ENCODE measurements around the gene MPG. TPM values are rescaled to one million over a fixed set of nuclear protein-coding genes. Genes with fewer than 3 reads are reported as not detected.

Gene MPG
- polyA plus RNA-seq, 1 donor (not counting 4 experiments of a cell fraction or from before 2014, with no cell fraction given): 22.7 TPM

DNA sequence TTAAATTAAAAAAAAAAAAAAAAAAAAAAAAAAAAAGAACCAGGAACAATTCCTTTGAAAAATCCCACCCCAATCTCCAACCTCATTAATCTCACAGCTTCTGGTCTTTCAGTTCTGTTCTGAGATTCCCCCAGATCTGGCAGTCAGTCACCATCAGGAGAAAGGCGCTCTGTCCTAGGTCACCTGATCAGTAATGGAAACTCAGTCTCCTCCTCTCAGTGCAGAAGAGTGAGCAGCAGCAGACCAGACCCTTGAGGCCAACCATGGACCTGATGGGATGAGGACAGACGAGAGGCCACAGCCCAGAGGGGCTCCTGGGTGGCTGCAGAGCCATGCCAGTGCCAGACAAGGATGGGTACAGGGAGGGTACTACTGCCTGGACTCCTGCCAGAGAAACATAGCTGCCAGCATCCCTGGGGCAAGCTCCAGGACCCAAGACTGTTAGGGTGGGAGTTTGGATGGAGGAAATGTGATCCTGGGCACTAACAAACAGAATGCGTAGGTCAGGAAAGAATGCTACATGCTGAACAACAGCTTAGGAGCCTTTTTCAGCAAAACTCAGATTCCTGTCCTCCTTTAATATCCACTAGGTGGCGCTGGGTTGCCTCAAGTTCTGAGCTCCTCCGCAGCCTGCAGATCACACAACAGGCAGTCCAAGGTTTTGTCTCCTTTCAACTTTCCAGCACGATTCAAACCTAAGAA lies 28.7 kb downstream of the MPG start:
- no peak overlapping the region for H2AFZ ChIP-seq (ENCODE audit: control insufficient read depth, low read length)
- no peak overlapping the region for H3K4me3 ChIP-seq (ENCODE audit: control insufficient read depth in 2 of 3, extremely low read depth in 1 of 3, insufficient read depth in 2 of 3, low read depth in 1 of 3, low read length in 3 of 3)
- peaks cover 30 to 33% of the 10 kb centered on the region in 2 experiments for H3K36me3 ChIP-seq (ENCODE audit: control insufficient read depth in 2 of 2, extremely low read depth in 1 of 2, insufficient read depth in 2 of 2, low read length in 2 of 2)
- no peaks in the 10 kb centered on the region for H3K27me3 ChIP-seq (ENCODE audit: control insufficient read depth, extremely low read depth, insufficient read depth, low read length)
- DNase-seq (ENCODE audit: low read depth, low spot score) (no peak), FAIRE-seq (peak; percentile 85)
- no peaks in the 10 kb centered on the region for H3K9me3 ChIP-seq (ENCODE audit: control insufficient read depth, low read depth, low read length)
- no peak overlapping the region for H3K27ac ChIP-seq (ENCODE audit: control insufficient read depth, insufficient read depth, low read length)
- peaks cover 4% of the 10 kb centered on the region for H4K20me1 ChIP-seq (ENCODE audit: control insufficient read depth, extremely low read depth, insufficient read depth, low read length)
- H3K9ac ChIP-seq (ENCODE audit: control insufficient read depth, extremely low read depth, insufficient read depth, low read length): no peak overlapping the region
- H3K4me2 ChIP-seq (ENCODE audit: control insufficient read depth, extremely low read depth, insufficient read depth, low read depth, low read length): no peak overlapping the region
- H3K9me1 ChIP-seq (ENCODE audit: control insufficient read depth, extremely low read depth, insufficient read depth, low read length): no peaks in the 10 kb centered on the region
- no peaks in the 10 kb centered on the region for H3K79me2 ChIP-seq (ENCODE audit: control insufficient read depth, insufficient read depth, low read length)
- dilution Hi-C loops (cut with MboI; ENCODE audit: extremely low pct_ligation_motif_present, low sequenced_read_pairs): no loop called here
- TF ChIP-seq, protein P1, sequence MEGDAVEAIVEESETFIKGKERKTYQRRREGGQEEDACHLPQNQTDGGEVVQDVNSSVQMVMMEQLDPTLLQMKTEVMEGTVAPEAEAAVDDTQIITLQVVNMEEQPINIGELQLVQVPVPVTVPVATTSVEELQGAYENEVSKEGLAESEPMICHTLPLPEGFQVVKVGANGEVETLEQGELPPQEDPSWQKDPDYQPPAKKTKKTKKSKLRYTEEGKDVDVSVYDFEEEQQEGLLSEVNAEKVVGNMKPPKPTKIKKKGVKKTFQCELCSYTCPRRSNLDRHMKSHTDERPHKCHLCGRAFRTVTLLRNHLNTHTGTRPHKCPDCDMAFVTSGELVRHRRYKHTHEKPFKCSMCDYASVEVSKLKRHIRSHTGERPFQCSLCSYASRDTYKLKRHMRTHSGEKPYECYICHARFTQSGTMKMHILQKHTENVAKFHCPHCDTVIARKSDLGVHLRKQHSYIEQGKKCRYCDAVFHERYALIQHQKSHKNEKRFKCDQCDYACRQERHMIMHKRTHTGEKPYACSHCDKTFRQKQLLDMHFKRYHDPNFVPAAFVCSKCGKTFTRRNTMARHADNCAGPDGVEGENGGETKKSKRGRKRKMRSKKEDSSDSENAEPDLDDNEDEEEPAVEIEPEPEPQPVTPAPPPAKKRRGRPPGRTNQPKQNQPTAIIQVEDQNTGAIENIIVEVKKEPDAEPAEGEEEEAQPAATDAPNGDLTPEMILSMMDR (optimal IDR thresholded peaks at IDR 0.05 in 1 of 3, IDR thresholded peaks at IDR 0.05 in 1 of 3, conservative IDR thresholded peaks at IDR 0.05 in 1 of 3; ENCODE audit: extremely low read depth in 1 of 3, insufficient read depth in 2 of 3, low read length in 3 of 3): peak; percentile 84 to 91 (median 85)
- no peak for TF ChIP-seq EZH2 (IDR thresholded peaks at IDR 0.05; ENCODE audit: low read length)
- H3K4me1 ChIP-seq (ENCODE audit: control insufficient read depth, extremely low read depth, insufficient read depth, low read length): no peaks in the 10 kb centered on the region

DNA sequence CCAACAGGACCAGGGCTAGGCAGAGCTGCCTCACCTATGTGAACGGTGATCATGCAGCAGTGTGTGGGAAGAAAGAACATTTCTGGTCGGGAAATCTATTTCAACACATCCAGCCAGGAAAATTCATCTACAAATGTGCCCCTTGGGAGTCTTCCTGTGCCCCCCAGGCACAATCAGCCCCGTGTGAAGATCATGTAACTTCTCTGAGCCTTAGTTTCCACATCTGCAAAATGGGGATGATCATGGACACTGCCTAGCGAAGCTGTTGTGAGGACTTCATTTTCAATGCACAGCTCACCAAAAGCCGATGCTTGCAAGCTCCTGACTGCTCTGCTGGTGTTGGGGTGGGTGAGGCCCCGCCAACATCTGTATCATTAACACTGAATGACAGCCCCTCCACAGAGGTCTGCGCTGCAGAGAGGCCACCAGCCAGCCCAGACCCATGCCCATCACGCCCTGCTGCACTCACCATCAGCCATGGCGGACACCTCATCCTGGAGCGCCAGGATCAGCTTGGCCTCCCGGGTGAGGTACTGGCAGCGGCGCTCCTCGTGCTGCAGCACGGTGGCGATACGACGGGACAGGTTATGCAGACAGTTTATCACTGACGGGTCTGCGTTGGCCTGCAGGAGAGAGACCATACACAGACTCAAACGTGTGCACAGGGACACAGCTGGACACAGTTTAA lies 34.3 kb downstream of the MPG start:
- no peak for FAIRE-seq

More for the DNA sequence above, 34.3 kb downstream of the MPG start:
- dilution Hi-C loops (cut with MboI; ENCODE audit: extremely low pct_ligation_motif_present, low sequenced_read_pairs): no loop called here
- TF ChIP-seq, protein P1 (optimal IDR thresholded peaks at IDR 0.05 in 1 of 3, IDR thresholded peaks at IDR 0.05 in 1 of 3, conservative IDR thresholded peaks at IDR 0.05 in 1 of 3; ENCODE audit: extremely low read depth in 1 of 3, insufficient read depth in 2 of 3, low read length in 3 of 3): no peak
- no peak for TF ChIP-seq EZH2 (IDR thresholded peaks at IDR 0.05; ENCODE audit: low read length)
- H2AFZ ChIP-seq (ENCODE audit: control insufficient read depth, low read length): no peak overlapping the region
- DNase-seq (ENCODE audit: low read depth, low spot score): no peak
- H3K9me3 ChIP-seq (ENCODE audit: control insufficient read depth, low read depth, low read length): no peaks in the 10 kb centered on the region
- no peak overlapping the region for H3K4me3 ChIP-seq (ENCODE audit: control insufficient read depth in 2 of 3, extremely low read depth in 1 of 3, insufficient read depth in 2 of 3, low read depth in 1 of 3, low read length in 3 of 3)
- H3K4me2 ChIP-seq (ENCODE audit: control insufficient read depth, extremely low read depth, insufficient read depth, low read depth, low read length): no peak overlapping the region
- peaks cover 5% of the 10 kb centered on the region for H3K9me1 ChIP-seq (ENCODE audit: control insufficient read depth, extremely low read depth, insufficient read depth, low read length)
- no peak overlapping the region for H3K9ac ChIP-seq (ENCODE audit: control insufficient read depth, extremely low read depth, insufficient read depth, low read length)
- H4K20me1 ChIP-seq (ENCODE audit: control insufficient read depth, extremely low read depth, insufficient read depth, low read length): peaks cover 4% of the 10 kb centered on the region
- H3K79me2 ChIP-seq (ENCODE audit: control insufficient read depth, insufficient read depth, low read length): no peaks in the 10 kb centered on the region
- H3K36me3 ChIP-seq (ENCODE audit: control insufficient read depth in 2 of 2, extremely low read depth in 1 of 2, insufficient read depth in 2 of 2, low read length in 2 of 2): peaks cover 17 to 40% of the 10 kb centered on the region in 2 experiments
- peaks cover 12% of the 10 kb centered on the region for H3K4me1 ChIP-seq (ENCODE audit: control insufficient read depth, extremely low read depth, insufficient read depth, low read length)
- no peaks in the 10 kb centered on the region for H3K27me3 ChIP-seq (ENCODE audit: control insufficient read depth, extremely low read depth, insufficient read depth, low read length)
- H3K27ac ChIP-seq (ENCODE audit: control insufficient read depth, insufficient read depth, low read length): no peak overlapping the region

Measured in keratinocyte (primary cell).